GM23338 (cell line): ENCODE measurements around the gene RAD51B.

Experiments
- CREB1 ChIP-seq: fragments of 250-450 bp; sonication (Bioruptor Pico); IDR thresholded peaks from 2 replicates; pipeline ENCODE4 v1.5.0; 2020; ENCODE audit warnings: low read depth, mild to moderate bottlenecking, moderate library complexity
- EZH2 ChIP-seq: fragments of 200-600 bp; sonication (generic); IDR thresholded peaks from one replicate; pipeline ENCODE4 v1.8.0; 2017; ENCODE audit warnings: antibody characterized with exemption, mild to moderate bottlenecking, low read depth; ENCODE audit not compliant: unreplicated experiment
- EZH2phosphoT487 ChIP-seq: fragments of 200-600 bp; sonication (generic); IDR thresholded peaks from one replicate; pipeline ENCODE4 v1.8.1; 2018; ENCODE audit warnings: antibody characterized with exemption; ENCODE audit not compliant: unreplicated experiment
- JUNB ChIP-seq: IDR thresholded peaks from one replicate; pipeline ENCODE4 v1.6.1; 2016; ENCODE audit warnings: antibody characterized with exemption; ENCODE audit not compliant: unreplicated experiment
- NANOG ChIP-seq: IDR thresholded peaks from 2 replicates; pipeline ENCODE4 v1.6.1; 2016; ENCODE audit warnings: antibody characterized with exemption, borderline replicate concordance
- POLR2AphosphoS5 ChIP-seq: IDR thresholded peaks from 2 replicates; pipeline ENCODE4 v1.6.1; 2016; ENCODE audit warnings: antibody characterized with exemption, low read depth
- STAT1 ChIP-seq: IDR thresholded peaks from one replicate; pipeline ENCODE4 v1.6.1; 2016; ENCODE audit warnings: antibody characterized with exemption; ENCODE audit not compliant: unreplicated experiment
- ZNF114 ChIP-seq: fragments of 250-450 bp; sonication (Bioruptor Pico); IDR thresholded peaks from 2 replicates; pipeline ENCODE4 v1.5.0; 2020; ENCODE audit warnings: mild to moderate bottlenecking, moderate library complexity
- TF ChIP-seq, protein P1 (sequence below), 2 experiments: fragments of 200-600 bp in 1 of 2; sonication (generic) in 1 of 2; conservative IDR thresholded peaks; 2 replicates each; pipeline versions ENCODE4 v1.5.1 to v1.6.1; 2016 to 2017; ENCODE audit warnings: antibody characterized with exemption in 2 of 2, low read depth in 2 of 2, mild to moderate bottlenecking in 2 of 2, moderate library complexity in 1 of 2
- TF ChIP-seq, protein P2 (sequence below): IDR thresholded peaks from one replicate; pipeline ENCODE4 v1.6.1; 2018; ENCODE audit warnings: antibody characterized with exemption; ENCODE audit not compliant: unreplicated experiment

DNA sequence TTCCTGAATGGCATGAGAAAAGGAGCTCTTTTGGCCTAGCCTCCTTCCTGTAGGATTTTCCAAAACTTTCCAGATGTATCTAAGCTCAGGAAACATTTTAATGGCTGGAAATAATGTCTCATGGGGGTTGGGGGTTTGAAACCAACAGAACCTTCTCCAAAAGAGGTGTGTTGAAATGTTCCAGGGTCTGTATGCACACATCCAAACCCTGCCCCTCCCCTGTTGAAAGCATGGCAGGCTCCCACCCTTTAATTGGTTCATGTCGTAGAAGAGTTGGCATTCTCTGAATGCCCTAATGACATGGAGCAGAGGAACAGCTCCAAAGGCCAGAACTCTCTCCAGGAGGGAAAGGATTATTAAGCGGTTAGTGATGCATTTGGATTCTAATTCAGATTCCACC is 620.1 kb downstream of the RAD51B start:
- TF ChIP-seq EZH2 (no peak), NANOG (no peak), EZH2phosphoT487 (no peak), POLR2AphosphoS5 (no peak), CREB1 (no peak), JUNB (no peak), STAT1 (no peak), ZNF114 (no peak)
- TF ChIP-seq, protein P1, sequence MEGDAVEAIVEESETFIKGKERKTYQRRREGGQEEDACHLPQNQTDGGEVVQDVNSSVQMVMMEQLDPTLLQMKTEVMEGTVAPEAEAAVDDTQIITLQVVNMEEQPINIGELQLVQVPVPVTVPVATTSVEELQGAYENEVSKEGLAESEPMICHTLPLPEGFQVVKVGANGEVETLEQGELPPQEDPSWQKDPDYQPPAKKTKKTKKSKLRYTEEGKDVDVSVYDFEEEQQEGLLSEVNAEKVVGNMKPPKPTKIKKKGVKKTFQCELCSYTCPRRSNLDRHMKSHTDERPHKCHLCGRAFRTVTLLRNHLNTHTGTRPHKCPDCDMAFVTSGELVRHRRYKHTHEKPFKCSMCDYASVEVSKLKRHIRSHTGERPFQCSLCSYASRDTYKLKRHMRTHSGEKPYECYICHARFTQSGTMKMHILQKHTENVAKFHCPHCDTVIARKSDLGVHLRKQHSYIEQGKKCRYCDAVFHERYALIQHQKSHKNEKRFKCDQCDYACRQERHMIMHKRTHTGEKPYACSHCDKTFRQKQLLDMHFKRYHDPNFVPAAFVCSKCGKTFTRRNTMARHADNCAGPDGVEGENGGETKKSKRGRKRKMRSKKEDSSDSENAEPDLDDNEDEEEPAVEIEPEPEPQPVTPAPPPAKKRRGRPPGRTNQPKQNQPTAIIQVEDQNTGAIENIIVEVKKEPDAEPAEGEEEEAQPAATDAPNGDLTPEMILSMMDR (conservative IDR thresholded peaks at IDR 0.05; ENCODE audit: low read depth in 2 of 2) = no peak
- TF ChIP-seq, protein P2, sequence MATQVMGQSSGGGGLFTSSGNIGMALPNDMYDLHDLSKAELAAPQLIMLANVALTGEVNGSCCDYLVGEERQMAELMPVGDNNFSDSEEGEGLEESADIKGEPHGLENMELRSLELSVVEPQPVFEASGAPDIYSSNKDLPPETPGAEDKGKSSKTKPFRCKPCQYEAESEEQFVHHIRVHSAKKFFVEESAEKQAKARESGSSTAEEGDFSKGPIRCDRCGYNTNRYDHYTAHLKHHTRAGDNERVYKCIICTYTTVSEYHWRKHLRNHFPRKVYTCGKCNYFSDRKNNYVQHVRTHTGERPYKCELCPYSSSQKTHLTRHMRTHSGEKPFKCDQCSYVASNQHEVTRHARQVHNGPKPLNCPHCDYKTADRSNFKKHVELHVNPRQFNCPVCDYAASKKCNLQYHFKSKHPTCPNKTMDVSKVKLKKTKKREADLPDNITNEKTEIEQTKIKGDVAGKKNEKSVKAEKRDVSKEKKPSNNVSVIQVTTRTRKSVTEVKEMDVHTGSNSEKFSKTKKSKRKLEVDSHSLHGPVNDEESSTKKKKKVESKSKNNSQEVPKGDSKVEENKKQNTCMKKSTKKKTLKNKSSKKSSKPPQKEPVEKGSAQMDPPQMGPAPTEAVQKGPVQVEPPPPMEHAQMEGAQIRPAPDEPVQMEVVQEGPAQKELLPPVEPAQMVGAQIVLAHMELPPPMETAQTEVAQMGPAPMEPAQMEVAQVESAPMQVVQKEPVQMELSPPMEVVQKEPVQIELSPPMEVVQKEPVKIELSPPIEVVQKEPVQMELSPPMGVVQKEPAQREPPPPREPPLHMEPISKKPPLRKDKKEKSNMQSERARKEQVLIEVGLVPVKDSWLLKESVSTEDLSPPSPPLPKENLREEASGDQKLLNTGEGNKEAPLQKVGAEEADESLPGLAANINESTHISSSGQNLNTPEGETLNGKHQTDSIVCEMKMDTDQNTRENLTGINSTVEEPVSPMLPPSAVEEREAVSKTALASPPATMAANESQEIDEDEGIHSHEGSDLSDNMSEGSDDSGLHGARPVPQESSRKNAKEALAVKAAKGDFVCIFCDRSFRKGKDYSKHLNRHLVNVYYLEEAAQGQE = no peak
